ENCODE measurements around the gene ANAPC4. TPM values are rescaled to one million over a fixed set of nuclear protein-coding genes. Genes with fewer than 3 reads are reported as not detected.

Gene ANAPC4
- total RNA-seq, 2 experiments from 2014 or later: 32.7 to 50.6 TPM

- Histone ChIP-seq H3K4me2 (ENCODE audit: low read length) (no peak overlapping the region), H4K20me1 (ENCODE audit: insufficient read depth, low read length) (no peaks in the 10 kb centered on the region), H3K9me2 (ENCODE audit: insufficient read depth, low read length) (no peaks in the 10 kb centered on the region), H3K4me3 (ENCODE audit: low read depth, low read length, poor library complexity, severe bottlenecking) (no peak overlapping the region), H3K9me3 (ENCODE audit: low read length) (no peaks in the 10 kb centered on the region), H3K4me1 (ENCODE audit: insufficient read depth, low read length, poor library complexity, severe bottlenecking) (no peaks in the 10 kb centered on the region), H3K79me2 (ENCODE audit: insufficient read depth, low read depth, low read length) (no peaks in the 10 kb centered on the region), H3K27ac (ENCODE audit: low read depth, low read length, poor library complexity, severe bottlenecking) (no peak overlapping the region), H2AFZ (ENCODE audit: low read length) (no peak overlapping the region), H3K36me3 (ENCODE audit: insufficient read depth, low read length) (peaks cover 25% of the 10 kb centered on the region; the same call in 1 of the 2 replicates)
- CTCF ChIA-PET (ENCODE audit: unreplicated experiment): no interaction called here
- intact Hi-C loops (cut with micrococcal nuclease; ENCODE audit: unreplicated experiment): no loop called here
- BruUV-seq (replicated peaks): no TSS peak
- no peak for DNase-seq (ENCODE audit: low spot score)
- POLR2A ChIA-PET: interaction anchor here (0.6 to 1.0 kb wide), 2 partner anchors 27 to 67 kb away, joined by 3 read pairs; partner anchors contain the start of gene ANAPC4
- TF ChIP-seq CTCF (conservative IDR thresholded peaks at IDR 0.05; ENCODE audit: low read length): no peak
- TF ChIP-seq EZH2phosphoT487 (IDR thresholded peaks at IDR 0.05; ENCODE audit: borderline replicate concordance, low read depth, low read length): no peak
Observed at GRCh38 chr4:25350561-25350960, 26.5 kb upstream of the ANAPC4 start.

GRCh38 chr4:25351777-25352416 is 25.2 kb upstream of the ANAPC4 start:
- H2AFZ ChIP-seq (ENCODE audit: low read length): no peak overlapping the region
- H4K20me1 ChIP-seq (ENCODE audit: insufficient read depth, low read length): no peaks in the 10 kb centered on the region
- H3K4me3 ChIP-seq (ENCODE audit: low read depth, low read length, poor library complexity, severe bottlenecking): no peak overlapping the region
- H3K9me3 ChIP-seq (ENCODE audit: low read length): peaks cover 2% of the 10 kb centered on the region; the same call in 1 of the 2 replicates
- TF ChIP-seq EZH2phosphoT487 (IDR thresholded peaks at IDR 0.05; ENCODE audit: borderline replicate concordance, low read depth, low read length) (no peak), CTCF (conservative IDR thresholded peaks at IDR 0.05; ENCODE audit: low read length) (no peak)
- ChIA-PET CTCF (ENCODE audit: unreplicated experiment) (no interaction called here), POLR2A (interaction anchor here (0.9 to 1.6 kb wide), 2 partner anchors 14 to 39 kb away, joined by 3 to 5 read pairs; partner anchors contain the start of gene ZCCHC4)
- H3K4me1 ChIP-seq (ENCODE audit: insufficient read depth, low read length, poor library complexity, severe bottlenecking): no peaks in the 10 kb centered on the region
- intact Hi-C loops (cut with micrococcal nuclease; ENCODE audit: unreplicated experiment): no loop called here
- H3K9me2 ChIP-seq (ENCODE audit: insufficient read depth, low read length): no peaks in the 10 kb centered on the region
- DNase-seq (ENCODE audit: low spot score): no peak
- peaks cover 31% of the 10 kb centered on the region for H3K36me3 ChIP-seq (ENCODE audit: insufficient read depth, low read length)
- no peak overlapping the region for H3K4me2 ChIP-seq (ENCODE audit: low read length)
- no peaks in the 10 kb centered on the region for H3K79me2 ChIP-seq (ENCODE audit: insufficient read depth, low read depth, low read length)
- H3K27ac ChIP-seq (ENCODE audit: low read depth, low read length, poor library complexity, severe bottlenecking): no peak overlapping the region
- no TSS peak for BruUV-seq (replicated peaks)

GRCh38 chr4:25356068-25356467 is 21.0 kb upstream of the ANAPC4 start:
- no peak overlapping the region for H3K27ac ChIP-seq (ENCODE audit: low read depth, low read length, poor library complexity, severe bottlenecking)
- POLR2A ChIA-PET: interaction anchor here (0.6 kb wide), 1 partner anchor 123 kb away, joined by 3 read pairs; no protein-coding TSS in a partner anchor
- peaks cover 27% of the 10 kb centered on the region for H3K9me3 ChIP-seq (ENCODE audit: low read length)
- no peak for DNase-seq (ENCODE audit: low spot score)
- no peaks in the 10 kb centered on the region for H4K20me1 ChIP-seq (ENCODE audit: insufficient read depth, low read length)
- H3K4me1 ChIP-seq (ENCODE audit: insufficient read depth, low read length, poor library complexity, severe bottlenecking): no peaks in the 10 kb centered on the region
- no TSS peak for BruUV-seq (replicated peaks)
- H2AFZ ChIP-seq (ENCODE audit: low read length): no peak overlapping the region
- H3K9me2 ChIP-seq (ENCODE audit: insufficient read depth, low read length): no peaks in the 10 kb centered on the region
- no peak overlapping the region for H3K4me3 ChIP-seq (ENCODE audit: low read depth, low read length, poor library complexity, severe bottlenecking)
- intact Hi-C loops (cut with micrococcal nuclease; ENCODE audit: unreplicated experiment): no loop called here
- H3K79me2 ChIP-seq (ENCODE audit: insufficient read depth, low read depth, low read length): no peaks in the 10 kb centered on the region
- peaks cover 71% of the 10 kb centered on the region for H3K36me3 ChIP-seq (ENCODE audit: insufficient read depth, low read length)
- no peak overlapping the region for H3K4me2 ChIP-seq (ENCODE audit: low read length)
- no peak for TF ChIP-seq EZH2phosphoT487 (IDR thresholded peaks at IDR 0.05; ENCODE audit: borderline replicate concordance, low read depth, low read length)
- TF ChIP-seq CTCF (conservative IDR thresholded peaks at IDR 0.05; ENCODE audit: low read length): no peak
- CTCF ChIA-PET (ENCODE audit: unreplicated experiment): no interaction called here
